Small intestine (tissue), 7 donors: ENCODE data around the gene ONECUT3. TPM values are rescaled to one million over a fixed set of nuclear protein-coding genes. Genes with fewer than 3 reads are reported as not detected.

Source experiments
- DNase-seq, 2 donors: peaks; one replicate each; pipeline versions ENCODE4 v3.0.0 to v3.0.0-alpha.2; 2013
- FAIRE-seq: peaks from 2 replicates; lab custom pipeline; 2012; peaks lifted over from hg19 to GRCh38; lab: Jason Lieb, UNC
- H3K27ac ChIP-seq, 3 donors: one replicate each; pipeline ENCODE4 v1.5.1; 2013; ENCODE audit warnings: low read length in 2 of 3, mild to moderate bottlenecking in 2 of 3, control low read depth in 1 of 3, inconsistent platforms in 1 of 3, low read depth in 1 of 3, moderate library complexity in 1 of 3
- H3K27me3 ChIP-seq, 3 donors: one replicate each; pipeline ENCODE4 v1.6.1; 2013; ENCODE audit warnings: low read length in 3 of 3, inconsistent platforms in 1 of 3; ENCODE audit not compliant: control insufficient read depth in 3 of 3, insufficient read depth in 3 of 3
- H3K36me3 ChIP-seq, 3 donors: one replicate each; pipeline ENCODE4 v1.6.1; 2013; ENCODE audit warnings: low read length in 3 of 3, inconsistent platforms in 1 of 3, low read depth in 1 of 3, mild to moderate bottlenecking in 1 of 3, moderate library complexity in 1 of 3; ENCODE audit not compliant: control insufficient read depth in 3 of 3, insufficient read depth in 2 of 3
- H3K4me1 ChIP-seq, 3 donors: one replicate each; pipeline ENCODE4 v1.6.1; 2013; ENCODE audit warnings: low read length in 2 of 3, inconsistent platforms in 1 of 3, low read depth in 1 of 3, mild to moderate bottlenecking in 1 of 3, moderate library complexity in 1 of 3; ENCODE audit not compliant: control insufficient read depth in 3 of 3, insufficient read depth in 2 of 3
- H3K4me3 ChIP-seq, 3 donors: one replicate each; pipeline ENCODE4 v1.5.1; 2013; ENCODE audit warnings: low read length in 3 of 3, control low read depth in 1 of 3, inconsistent platforms in 1 of 3, low read depth in 1 of 3, mild to moderate bottlenecking in 1 of 3, moderate library complexity in 1 of 3
- H3K9me3 ChIP-seq, 2 donors: one replicate each; pipeline ENCODE4 v1.6.1; 2013; ENCODE audit warnings: low read depth in 1 of 2, low read length in 1 of 2; ENCODE audit not compliant: control insufficient read depth in 2 of 2, insufficient read depth in 1 of 2
- WGBS, 3 donors: extraction: QIAGEN DNeasy Blood & Tissue Kit; methylation state at CpG; one replicate each; pipeline ENCODE4 v1.1.7; 2013; 5-methylcytosine and 5-hydroxymethylcytosine counted together
- polyA plus RNA-seq, 4 donors: library from polyadenylated mRNA; stranded (reverse) in 3 of 4; unstranded in 1 of 4; fragments of 200-250 nt in 3 of 4; fragments of 120-200 nt in 1 of 4; gene quantifications; one replicate each; pipeline versions ENCODE4 v1.2.1 to v1.2.3, GENCODE V29; 2013
- donor health status: healthy with polysubstance abuse.
- donor health status: control.
- donor health status: control.
- donor health status: Bipolar disorder and iron deficiency.
- donor health status: healthy.

Gene ONECUT3
- polyA plus RNA-seq, 4 donors = under 0.01 to 0.46 (median 0.15) TPM

- WGBS, 3 donors = 86 to 88% (median 86%) methylated on average over 19 of the region's 19 CpGs
- no peak for DNase-seq
- Histone ChIP-seq H3K27me3 (peaks cover 3 to 69% (median 18%) of the 10 kb centered on the region in 3 donors), H3K27ac (no peak overlapping the region), H3K4me1 (peaks cover 0 to 5% (median 0%) of the 10 kb centered on the region in 3 donors), H3K4me3 (no peak overlapping the region), H3K36me3 (no peaks in the 10 kb centered on the region), H3K9me3 (no peaks in the 10 kb centered on the region)
- FAIRE-seq = no peak
Measured at GRCh38 chr19:1729568-1729925, 23.8 kb upstream of the ONECUT3 start.

GRCh38 chr19:1730157-1730556, 23.1 kb upstream of the ONECUT3 start:
- WGBS, 3 donors = 73 to 84% (median 80%) methylated on average over 16 to 17 of the region's 17 CpGs
- DNase-seq (no peak), FAIRE-seq (no peak)
- H3K36me3 ChIP-seq = no peaks in the 10 kb centered on the region
- peaks cover 0 to 5% (median 0%) of the 10 kb centered on the region in 3 donors for H3K4me1 ChIP-seq
- H3K9me3 ChIP-seq = no peaks in the 10 kb centered on the region
- H3K27ac ChIP-seq = no peak overlapping the region
- peaks cover 3 to 70% (median 21%) of the 10 kb centered on the region in 3 donors for H3K27me3 ChIP-seq
- H3K4me3 ChIP-seq = no peak overlapping the region

- WGBS, 3 donors = 15 to 23% (median 21%) methylated on average over 28 of the region's 28 CpGs
- H3K9me3 ChIP-seq = no peaks in the 10 kb centered on the region
- H3K27ac ChIP-seq = no peak overlapping the region
- no peaks in the 10 kb centered on the region for H3K4me1 ChIP-seq
- FAIRE-seq (no peak), DNase-seq (no peak)
- H3K4me3 ChIP-seq = no peak overlapping the region
- H3K36me3 ChIP-seq = no peaks in the 10 kb centered on the region
- H3K27me3 ChIP-seq = peaks cover 4 to 65% (median 15%) of the 10 kb centered on the region in 3 donors
Measured at GRCh38 chr19:1734321-1734966, 18.9 kb upstream of the ONECUT3 start.

- Histone ChIP-seq H3K27ac (no peak overlapping the region), H3K4me3 (no peak overlapping the region), H3K4me1 (no peaks in the 10 kb centered on the region), H3K9me3 (peaks cover 0 to 9% of the 10 kb centered on the region in 2 donors), H3K36me3 (no peaks in the 10 kb centered on the region), H3K27me3 (peaks cover 4 to 61% (median 15%) of the 10 kb centered on the region in 3 donors)
- DNase-seq = no peak
- WGBS, 3 donors = 51 to 68% (median 65%) methylated on average over 3 of the region's 3 CpGs
- no peak for FAIRE-seq
Measured at GRCh38 chr19:1736280-1736679, 17.0 kb upstream of the ONECUT3 start.

GRCh38 chr19:1736927-1737326, 16.4 kb upstream of the ONECUT3 start:
- DNase-seq (no peak), FAIRE-seq (no peak)
- Histone ChIP-seq H3K4me3 (no peak overlapping the region), H3K9me3 (peaks cover 0 to 9% of the 10 kb centered on the region in 2 donors), H3K27ac (no peak overlapping the region), H3K4me1 (no peaks in the 10 kb centered on the region), H3K27me3 (peaks cover 4 to 64% (median 16%) of the 10 kb centered on the region in 3 donors), H3K36me3 (no peaks in the 10 kb centered on the region)
- 25 to 42% (median 31%) methylated on average over 17 to 22 of the region's 22 CpGs for WGBS, 3 donors

GRCh38 chr19:1739960-1740629, 13.2 kb upstream of the ONECUT3 start:
- Histone ChIP-seq H3K27me3 (peaks cover 4 to 64% (median 10%) of the 10 kb centered on the region in 3 donors), H3K9me3 (peaks cover 0 to 9% of the 10 kb centered on the region in 2 donors), H3K36me3 (no peaks in the 10 kb centered on the region), H3K4me1 (no peaks in the 10 kb centered on the region), H3K4me3 (no peak overlapping the region), H3K27ac (no peak overlapping the region)
- FAIRE-seq (no peak), DNase-seq (no peak)
- WGBS, 3 donors = 91 to 96% (median 92%) methylated on average over 11 of the region's 11 CpGs

- H3K27me3 ChIP-seq = peaks cover 0 to 71% (median 19%) of the 10 kb centered on the region in 3 donors
- H3K9me3 ChIP-seq = peaks cover 0 to 12% of the 10 kb centered on the region in 2 donors
- DNase-seq (no peak), FAIRE-seq (no peak)
- no peak overlapping the region for H3K4me3 ChIP-seq
- H3K27ac ChIP-seq = no peak overlapping the region
- 80 to 84% (median 83%) methylated on average over 34 of the region's 34 CpGs for WGBS, 3 donors
- H3K4me1 ChIP-seq = peaks cover 0 to 2% (median 0%) of the 10 kb centered on the region in 3 donors
- no peaks in the 10 kb centered on the region for H3K36me3 ChIP-seq
Measured at GRCh38 chr19:1742989-1743696, 10.2 kb upstream of the ONECUT3 start.

GRCh38 chr19:1744133-1744665, 9.1 kb upstream of the ONECUT3 start:
- no peak for FAIRE-seq
- DNase-seq = no peak

More at GRCh38 chr19:1744133-1744665, 9.1 kb upstream of the ONECUT3 start:
- Histone ChIP-seq H3K36me3 (no peaks in the 10 kb centered on the region), H3K4me3 (no peak overlapping the region), H3K27ac (no peak overlapping the region), H3K27me3 (peaks cover 7 to 72% (median 28%) of the 10 kb centered on the region in 3 donors), H3K9me3 (peaks cover 0 to 12% of the 10 kb centered on the region in 2 donors), H3K4me1 (peaks cover 0 to 7% (median 3%) of the 10 kb centered on the region in 3 donors)
- 53 to 65% (median 60%) methylated on average over 6 to 10 of the region's 10 CpGs for WGBS, 3 donors
